HUES6 (cell line): ENCODE measurements around the gene SLC43A2.

ENCODE experiments used
- H3K27ac ChIP-seq: 2 replicates; pipeline ENCODE4 v1.7.0; 2013; ENCODE audit warnings: low read depth, mild to moderate bottlenecking, low read length, inconsistent platforms
- H3K27me3 ChIP-seq: 2 replicates; pipeline ENCODE4 v1.6.1; 2013; ENCODE audit warnings: low read length; ENCODE audit not compliant: control insufficient read depth, insufficient read depth
- H3K36me3 ChIP-seq: 2 replicates; pipeline ENCODE4 v1.6.1; 2013; ENCODE audit warnings: low read length; ENCODE audit not compliant: control insufficient read depth, insufficient read depth
- H3K4me1 ChIP-seq: 2 replicates; pipeline ENCODE4 v1.6.1; 2013; ENCODE audit warnings: low read length; ENCODE audit not compliant: control insufficient read depth, insufficient read depth
- H3K4me3 ChIP-seq: 2 replicates; pipeline ENCODE4 v1.5.1; 2013; ENCODE audit warnings: low read depth, low read length
- H3K9ac ChIP-seq: one replicate; pipeline ENCODE4 v1.6.1; 2013; ENCODE audit warnings: mild to moderate bottlenecking, low read length
- H3K9me3 ChIP-seq: 2 replicates; pipeline ENCODE4 v1.6.1; 2013; ENCODE audit warnings: low read depth, low read length; ENCODE audit not compliant: control insufficient read depth, insufficient read depth

SLC43A2 gene

DNA sequence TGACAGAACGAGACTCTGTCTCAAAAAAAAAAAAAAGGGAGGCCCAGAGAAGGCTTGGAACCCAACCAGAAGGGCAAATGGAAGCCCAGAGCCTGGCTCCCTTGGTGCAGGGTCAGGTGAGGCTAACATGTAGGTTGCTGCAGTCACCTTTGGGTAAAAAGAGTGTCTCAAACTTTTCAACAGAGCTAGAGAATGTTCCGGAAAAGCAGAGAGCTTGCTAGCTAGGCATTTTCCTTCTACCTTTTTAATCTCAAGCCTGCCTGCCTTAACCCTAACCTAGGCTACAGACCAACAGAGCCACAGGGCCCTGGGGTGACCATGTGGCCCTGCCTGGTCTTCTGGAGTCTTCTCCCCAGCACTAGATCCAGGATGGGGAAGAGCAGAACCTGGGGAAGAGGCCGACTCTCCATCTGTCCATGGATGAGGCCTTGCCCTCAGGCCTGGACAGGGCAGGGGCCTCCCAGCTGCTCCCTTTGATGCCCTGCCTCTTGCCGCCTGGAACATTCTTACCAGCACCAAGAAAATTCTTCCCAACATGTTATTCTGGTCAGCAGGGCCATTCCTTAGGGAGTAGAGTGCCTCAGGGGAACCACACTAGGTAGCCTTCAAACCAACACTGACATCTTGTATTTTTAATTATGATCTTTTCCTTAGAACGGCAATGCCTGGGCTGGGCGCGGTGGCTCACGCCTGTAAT is 30.1 kb downstream of the SLC43A2 start:
- Histone ChIP-seq H3K4me3 (no peak overlapping the region), H3K9ac (no peak overlapping the region), H3K9me3 (peaks cover 10% of the 10 kb centered on the region), H3K27me3 (no peaks in the 10 kb centered on the region), H3K4me1 (no peaks in the 10 kb centered on the region), H3K36me3 (no peaks in the 10 kb centered on the region), H3K27ac (no peak overlapping the region)

DNA sequence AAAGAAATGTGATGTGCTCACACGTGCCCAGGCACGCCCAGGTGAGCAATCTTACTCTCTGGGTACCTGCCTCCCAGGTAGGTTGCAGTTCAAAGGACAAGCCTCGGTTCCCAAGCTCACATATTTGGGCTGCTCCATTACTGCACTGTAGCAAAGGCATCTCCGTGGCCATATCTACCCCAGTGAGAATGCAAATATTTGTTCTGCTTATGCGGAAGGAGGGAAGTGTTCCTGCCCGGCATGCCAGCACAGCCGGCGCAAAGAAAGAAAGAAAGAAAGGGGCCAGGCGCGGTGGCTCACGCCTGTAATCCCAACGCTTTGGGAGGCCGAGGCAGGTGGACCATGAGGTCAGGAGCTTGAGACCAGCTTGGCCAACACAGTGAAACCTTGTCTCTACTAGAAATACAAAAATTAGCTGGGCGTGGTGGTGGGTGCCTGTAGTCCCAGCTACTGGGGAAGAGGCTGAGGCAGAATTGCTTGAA is 30.7 kb downstream of the SLC43A2 start:
- Histone ChIP-seq H3K4me1 (peaks cover 5% of the 10 kb centered on the region; the same call in 1 of the 2 replicates), H3K27ac (no peak overlapping the region), H3K4me3 (no peak overlapping the region), H3K9me3 (peaks cover 10% of the 10 kb centered on the region), H3K27me3 (no peaks in the 10 kb centered on the region), H3K36me3 (no peaks in the 10 kb centered on the region; the same call in 1 of the 2 replicates), H3K9ac (no peak overlapping the region)

DNA sequence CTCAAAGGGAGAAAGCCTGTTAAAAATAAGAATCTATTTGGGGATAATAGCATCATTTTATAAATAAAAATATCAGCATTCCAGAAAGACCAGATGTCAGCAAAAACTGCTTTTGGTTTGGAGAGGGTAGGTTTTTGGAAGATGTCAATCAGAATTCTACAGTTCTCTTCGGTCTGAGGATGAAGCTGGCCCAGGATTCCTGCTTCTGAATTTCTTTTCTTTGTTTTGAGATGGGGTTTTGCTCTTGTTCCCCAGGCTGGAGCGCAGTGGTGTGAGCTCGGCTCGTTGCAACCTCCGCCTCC is 35.1 kb downstream of the SLC43A2 start:
- Histone ChIP-seq H3K36me3 (no peaks in the 10 kb centered on the region; the same call in 1 of the 2 replicates), H3K9me3 (no peaks in the 10 kb centered on the region), H3K9ac (no peak overlapping the region), H3K4me3 (no peak overlapping the region), H3K27ac (no peak overlapping the region), H3K27me3 (no peaks in the 10 kb centered on the region), H3K4me1 (peaks cover 30% of the 10 kb centered on the region; the same call in 1 of the 2 replicates)

DNA sequence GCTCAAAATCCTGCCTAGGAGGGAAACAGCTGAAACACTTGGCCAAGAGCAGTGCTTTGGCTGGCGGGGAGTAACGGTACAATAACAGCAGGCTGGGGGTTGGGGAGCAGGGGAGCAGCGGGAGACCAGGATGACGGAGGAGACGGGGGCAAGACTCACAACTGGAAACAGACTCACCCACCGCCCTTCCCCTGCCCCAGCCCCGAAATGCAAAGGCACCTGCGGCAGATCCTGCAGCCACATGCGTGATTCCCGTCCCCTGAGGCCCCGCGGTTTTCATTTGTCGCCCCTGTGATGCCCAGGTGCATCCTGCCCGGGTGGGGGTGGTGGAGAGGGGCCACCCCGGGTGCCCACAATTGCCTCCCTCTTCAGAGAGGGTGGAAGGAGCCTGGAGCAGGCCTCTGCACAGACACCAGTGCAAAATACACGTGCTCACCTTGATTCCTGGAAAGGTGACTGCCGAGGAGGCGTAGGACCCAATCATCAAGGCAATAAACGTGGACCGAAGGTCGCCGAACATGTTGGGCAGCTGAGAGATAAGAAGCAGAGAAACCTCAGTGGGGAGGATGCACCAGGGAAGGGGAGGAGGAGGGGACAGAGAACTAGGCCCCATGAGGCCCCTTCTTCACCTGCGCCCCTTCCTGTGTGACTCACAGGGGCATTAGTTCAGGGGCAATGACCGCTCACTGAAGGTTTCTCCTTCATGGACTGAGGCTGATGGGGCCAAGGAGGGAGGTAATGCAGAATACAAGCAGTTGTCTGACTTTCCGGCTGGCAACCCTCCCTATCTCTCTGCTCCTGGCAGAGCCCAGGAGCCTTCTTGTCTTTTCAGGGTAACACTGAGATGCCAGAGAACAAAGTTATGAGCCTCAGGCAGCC is 35.6 kb downstream of the SLC43A2 start:
- Histone ChIP-seq H3K36me3 (no peaks in the 10 kb centered on the region; the same call in 1 of the 2 replicates), H3K9me3 (no peaks in the 10 kb centered on the region), H3K27me3 (no peaks in the 10 kb centered on the region), H3K9ac (no peak overlapping the region), H3K27ac (no peak overlapping the region), H3K4me3 (no peak overlapping the region), H3K4me1 (peaks cover 30% of the 10 kb centered on the region; the same call in 1 of the 2 replicates)

DNA sequence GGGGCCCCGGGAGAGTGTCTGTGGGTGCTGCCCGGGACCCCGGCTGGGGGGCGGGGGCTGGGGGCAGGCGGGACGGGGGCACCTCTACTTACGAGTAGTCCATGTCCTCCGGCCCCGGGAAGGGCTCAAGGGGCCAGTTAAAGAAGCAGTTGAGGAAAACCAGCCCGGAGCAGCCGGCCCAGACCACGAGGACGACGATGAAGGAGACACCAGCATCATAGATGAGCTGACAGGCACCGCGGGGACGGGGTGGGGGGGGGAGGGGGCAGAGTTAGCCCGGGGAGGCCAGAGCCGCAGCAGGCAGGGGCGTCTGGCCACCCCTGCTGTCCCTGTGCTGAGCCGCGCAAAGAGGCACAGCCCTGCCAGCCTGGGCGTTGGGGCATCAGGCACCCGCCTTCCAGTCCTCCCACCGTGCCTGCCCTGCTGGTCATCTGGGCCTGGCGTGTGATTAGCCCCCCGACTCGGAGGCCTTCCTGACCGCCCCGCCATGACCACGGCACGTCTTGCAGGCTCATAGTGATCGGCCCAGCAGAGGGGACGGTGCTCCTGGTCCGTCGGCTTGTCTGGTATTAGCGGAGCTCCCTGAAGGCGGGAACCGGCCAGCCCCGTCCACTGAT is 37.1 kb downstream of the SLC43A2 start:
- Histone ChIP-seq H3K4me3 (no peak overlapping the region), H3K4me1 (peaks cover 44% of the 10 kb centered on the region), H3K36me3 (no peaks in the 10 kb centered on the region; the same call in 1 of the 2 replicates), H3K27me3 (no peaks in the 10 kb centered on the region), H3K27ac (no peak overlapping the region), H3K9me3 (no peaks in the 10 kb centered on the region), H3K9ac (no peak overlapping the region)

DNA sequence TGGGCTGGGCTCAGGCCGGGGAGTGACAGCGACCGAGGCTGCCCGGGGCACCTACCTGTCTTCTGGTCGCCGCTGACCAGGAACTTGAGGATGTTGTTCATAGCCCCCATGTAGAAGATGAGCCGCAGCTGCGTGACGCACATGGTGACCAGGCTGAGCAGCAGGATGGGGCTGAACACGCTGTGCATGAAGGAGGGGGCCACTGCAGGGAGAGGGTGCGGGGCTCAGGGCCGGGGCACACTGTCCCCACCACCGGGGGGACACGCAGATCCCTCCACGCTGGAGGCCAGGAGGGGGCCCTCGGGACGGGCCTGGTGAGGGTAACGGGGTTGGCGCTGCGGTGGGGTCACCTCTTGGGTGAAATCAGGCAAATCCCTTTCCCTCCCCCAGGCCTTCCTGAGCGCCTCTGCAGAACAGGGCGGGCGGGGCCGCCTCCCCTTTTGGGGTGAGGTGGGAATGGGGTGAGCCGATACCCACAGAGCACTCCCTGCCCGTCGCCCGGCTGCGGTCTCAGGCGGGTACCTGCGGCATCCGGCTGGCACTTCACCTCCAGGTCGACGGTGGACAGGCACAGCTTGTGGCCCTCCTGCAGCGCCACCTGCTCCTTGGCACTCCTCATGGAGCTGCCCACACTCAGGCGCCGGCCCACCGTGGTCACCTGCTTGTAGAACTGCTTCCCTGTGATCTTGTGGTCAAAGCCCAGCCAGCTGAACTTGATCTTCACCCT is 37.7 kb downstream of the SLC43A2 start:
- H3K9me3 ChIP-seq = no peaks in the 10 kb centered on the region
- no peaks in the 10 kb centered on the region for H3K27me3 ChIP-seq
- no peak overlapping the region for H3K9ac ChIP-seq
- H3K4me1 ChIP-seq = peaks cover 51% of the 10 kb centered on the region
- H3K36me3 ChIP-seq = no peaks in the 10 kb centered on the region; the same call in 1 of the 2 replicates
- no peak overlapping the region for H3K27ac ChIP-seq
- H3K4me3 ChIP-seq = no peak overlapping the region

DNA sequence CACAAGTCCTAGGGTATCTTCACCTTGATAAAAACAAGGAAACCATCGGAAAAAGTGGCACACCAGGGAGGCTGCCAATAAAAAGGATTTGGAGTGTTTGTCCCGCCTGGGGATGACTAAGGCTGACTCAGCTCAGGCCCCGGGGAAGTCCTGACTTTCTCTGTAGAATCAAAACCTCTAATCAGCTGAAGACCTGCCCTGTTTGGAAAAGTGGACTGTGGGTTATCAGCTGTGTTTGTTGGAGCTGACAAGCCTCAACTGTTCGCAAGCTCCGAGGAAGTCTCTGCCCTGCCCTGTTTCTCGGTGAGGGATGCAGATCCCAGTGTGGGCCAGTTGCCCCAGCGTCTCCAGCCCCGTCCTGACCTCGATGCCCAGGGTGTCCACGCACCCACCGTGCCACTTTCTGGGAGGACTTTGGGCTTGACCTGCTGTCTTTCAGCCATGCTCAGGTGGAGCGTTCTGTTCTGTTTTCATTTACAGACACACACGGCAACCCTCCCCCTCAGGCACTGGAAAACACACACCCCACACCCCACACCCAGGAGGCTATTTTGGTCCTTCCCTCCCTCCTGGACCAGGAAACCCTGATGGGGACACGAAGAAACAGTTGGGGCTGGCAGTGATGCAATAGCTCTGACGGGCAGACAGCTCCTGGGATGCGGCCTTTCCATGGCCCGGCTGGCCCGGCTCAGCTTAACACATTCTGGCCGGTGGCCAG is 38.4 kb downstream of the SLC43A2 start:
- H3K4me1 ChIP-seq = peaks cover 58% of the 10 kb centered on the region
- peak overlapping the region; percentile 57; the same call in 1 of the 2 replicates for H3K27ac ChIP-seq
- no peak overlapping the region for H3K4me3 ChIP-seq
- peak overlapping the region; percentile 61 for H3K9ac ChIP-seq
- H3K27me3 ChIP-seq = no peaks in the 10 kb centered on the region
- no peaks in the 10 kb centered on the region for H3K9me3 ChIP-seq
- H3K36me3 ChIP-seq = no peaks in the 10 kb centered on the region; the same call in 1 of the 2 replicates

DNA sequence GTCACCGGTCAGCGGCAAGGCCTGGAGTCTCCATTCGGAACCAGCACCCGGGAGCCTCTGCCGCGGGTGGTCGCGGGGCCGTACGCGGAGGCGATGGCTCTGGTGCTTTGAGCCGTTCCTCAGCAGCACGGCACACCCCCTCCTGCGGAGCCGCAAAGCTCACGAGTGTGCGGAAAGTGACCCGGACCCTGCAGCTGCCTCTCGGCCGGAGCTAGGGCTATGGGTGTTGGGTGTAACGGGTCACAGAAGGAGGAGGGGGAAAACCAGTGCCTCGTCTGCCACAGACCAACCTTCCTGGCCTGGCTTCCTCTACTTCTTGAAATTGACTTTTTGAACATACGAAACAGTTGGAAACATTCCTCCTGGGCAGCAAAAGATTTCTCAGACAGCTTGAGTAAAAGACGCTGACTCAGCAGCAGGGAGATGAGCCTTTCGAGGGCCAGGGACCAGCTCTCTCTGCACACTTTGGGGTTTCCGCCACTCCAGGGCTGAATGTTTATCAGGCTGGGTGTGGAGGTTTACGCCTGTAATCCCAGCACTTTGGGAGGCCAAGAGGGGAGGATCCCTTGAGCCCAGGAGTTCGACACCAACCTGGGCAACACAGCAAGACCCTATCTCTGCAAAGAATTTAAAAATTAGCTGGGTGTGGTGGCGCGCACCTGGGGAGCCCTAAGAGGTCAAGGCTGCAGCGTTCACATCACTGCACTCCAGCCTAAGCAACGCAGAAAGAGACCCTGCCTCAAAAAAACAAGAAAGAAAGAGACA is 39.6 kb downstream of the SLC43A2 start:
- peaks cover 3% of the 10 kb centered on the region; the same call in 1 of the 2 replicates for H3K36me3 ChIP-seq
- H3K9me3 ChIP-seq = no peaks in the 10 kb centered on the region
- H3K27ac ChIP-seq = peak overlapping the region; percentile 57
- H3K4me3 ChIP-seq = no peak overlapping the region
- H3K9ac ChIP-seq = no peak overlapping the region
- peaks cover 63% of the 10 kb centered on the region for H3K4me1 ChIP-seq
- no peaks in the 10 kb centered on the region for H3K27me3 ChIP-seq

DNA sequence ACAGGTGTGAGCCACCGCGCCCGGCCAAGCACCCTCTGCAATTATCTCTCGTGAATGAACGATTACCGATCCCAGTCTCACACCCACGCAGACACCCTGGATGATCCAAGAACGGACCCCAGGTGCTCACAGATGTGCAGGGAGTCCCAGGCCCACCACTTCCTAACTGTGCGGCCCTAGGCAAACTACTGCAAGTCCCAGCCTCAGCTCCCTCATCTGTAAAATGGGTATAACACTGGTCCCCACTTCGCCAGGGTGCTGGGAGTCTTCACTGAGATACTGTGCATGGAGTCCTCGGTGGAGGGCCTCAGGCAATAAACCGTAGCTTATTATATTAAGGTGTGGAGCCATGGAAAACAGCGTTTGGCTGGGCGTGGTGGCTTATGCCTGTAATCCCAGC is 44.5 kb downstream of the SLC43A2 start:
- Histone ChIP-seq H3K27me3 (no peaks in the 10 kb centered on the region), H3K9ac (no peak overlapping the region), H3K9me3 (no peaks in the 10 kb centered on the region), H3K4me3 (no peak overlapping the region), H3K27ac (no peak overlapping the region), H3K36me3 (peaks cover 17% of the 10 kb centered on the region; the same call in 1 of the 2 replicates), H3K4me1 (peaks cover 39% of the 10 kb centered on the region)
